Gastrocnemius medialis (tissue), 4 donors: Measurements from ENCODE around the gene ECT2L.

Experiments used
- CTCF ChIP-seq, 5 experiments: fragments of 450-650 bp in 3 of 5; fragments of 200-600 bp in 2 of 5; sonication (generic) in 2 of 5; IDR thresholded peaks in 4 of 5; conservative IDR thresholded peaks in 1 of 5; 1 replicate in 4 of 5; 2 replicates in 1 of 5; pipeline ENCODE4 v1.5.1; 2016 to 2019; ENCODE audit warnings: antibody characterized with exemption in 5 of 5, mild to moderate bottlenecking in 3 of 5, moderate library complexity in 3 of 5
- POLR2A ChIP-seq, 2 donors: fragments of 450-650 bp; IDR thresholded peaks; one replicate each; pipeline ENCODE4 v1.6.1; 2017; ENCODE audit warnings: antibody characterized with exemption in 2 of 2, mild to moderate bottlenecking in 2 of 2, moderate library complexity in 2 of 2

- TF ChIP-seq CTCF (IDR thresholded peaks at IDR 0.05 in 4 of 5, conservative IDR thresholded peaks at IDR 0.05 in 1 of 5), result no peak
- no peak for TF ChIP-seq POLR2A (IDR thresholded peaks at IDR 0.05)
These were observed 129.9 kb downstream of the ECT2L start for GRCh38 chr6:138925806-138926205.
